A549 (cell line): Measurements from ENCODE around the gene TNFAIP3. TPM values are rescaled to one million over a fixed set of nuclear protein-coding genes. Genes with fewer than 3 reads are reported as not detected.

ENCODE experiments used
- ATAC-seq, 2 experiments: fragments of 200-7000 bp in 1 of 2; fragments of >200 bp in 1 of 2; cut with Nextera tagmentation in 1 of 2; cut with Tn5 transposase in 1 of 2; 3 replicates each; pipeline versions ENCODE4 v1.8.0 to v1.9.1; 2018 to 2020; ENCODE audit warnings: mild to moderate bottlenecking in 1 of 2, moderate library complexity in 1 of 2
- CTCF ChIA-PET: fragments of 300-600 bp; sonication (Branson Sonifier 250); formaldehyde crosslinking; extraction: SDS; loops from one replicate; lab custom pipeline; 2021; ENCODE audit warnings: antibody characterized with exemption, inconsistent platforms; lab: Yijun Ruan, JAX
- POLR2A ChIA-PET: fragments of 350-600 bp; formaldehyde crosslinking; extraction: SDS; loops from one replicate; lab custom pipeline; 2021; ENCODE audit warnings: antibody characterized with exemption, inconsistent platforms; lab: Yijun Ruan, JAX
- DNase-seq, 2 experiments: peaks; one replicate each; pipeline versions ENCODE4 v3.0.0 to v3.0.0-alpha.2; 2011 to 2016; ENCODE audit warnings: low read depth in 1 of 2, low spot score in 1 of 2
- FAIRE-seq: peaks from 2 replicates; lab custom pipeline; 2011; peaks lifted over from hg19 to GRCh38; lab: Jason Lieb, UNC
- H3K27ac ChIP-seq, 2 experiments: fragments of >200 bp; sonication (Bioruptor Twin); formaldehyde crosslinking; 3 replicates each; pipeline ENCODE4 v1.5.1; 2016 to 2017
- H3K4me1 ChIP-seq: fragments of >200 bp; sonication (Bioruptor Twin); formaldehyde crosslinking; 3 replicates; pipeline ENCODE4 v1.6.1; 2016
- H3K4me2 ChIP-seq: fragments of >200 bp; sonication (Bioruptor Twin); formaldehyde crosslinking; 3 replicates; pipeline ENCODE4 v1.6.1; 2016
- H3K4me3 ChIP-seq: fragments of >200 bp; sonication (Bioruptor Twin); formaldehyde crosslinking; 3 replicates; pipeline ENCODE4 v1.5.1; 2016
- H3K9me3 ChIP-seq: fragments of >200 bp; sonication (Bioruptor Twin); formaldehyde crosslinking; 3 replicates; pipeline ENCODE4 v1.6.1; 2016
- BHLHE40 ChIP-seq: IDR thresholded peaks from 2 replicates; pipeline ENCODE4 v1.6.1; 2012; ENCODE audit warnings: low read depth, low read length, inconsistent platforms
- CBX2 ChIP-seq: fragments of 200-600 bp; sonication (generic); IDR thresholded peaks from 2 replicates; pipeline ENCODE4 v1.6.1; 2016; ENCODE audit warnings: low read depth, mild to moderate bottlenecking, borderline replicate concordance
- CBX8 ChIP-seq: fragments of 200-600 bp; sonication (generic); IDR thresholded peaks from 2 replicates; pipeline ENCODE4 v1.6.1; 2016
- CEBPB ChIP-seq, 2 experiments: fragments of >200 bp in 1 of 2; sonication (Bioruptor Twin) in 1 of 2; formaldehyde crosslinking in 1 of 2; IDR thresholded peaks; 2 replicates each; pipeline ENCODE4 v1.6.1; 2012 to 2016
- EHF ChIP-seq: fragments of 250-450 bp; sonication (Bioruptor Pico); IDR thresholded peaks from 2 replicates; pipeline ENCODE4 v1.5.0; 2020; ENCODE audit warnings: mild to moderate bottlenecking
- EP300 ChIP-seq, 2 experiments: fragments of >200 bp; sonication (Bioruptor Twin); formaldehyde crosslinking; IDR thresholded peaks; 2 replicates in 1 of 2; 3 replicates in 1 of 2; pipeline ENCODE4 v1.6.1; 2016 to 2017
- HOXA7 ChIP-seq: fragments of 250-450 bp; sonication (Bioruptor Pico); IDR thresholded peaks from 2 replicates; pipeline ENCODE4 v1.5.0; 2020; ENCODE audit warnings: mild to moderate bottlenecking, moderate library complexity
- JUNB ChIP-seq: fragments of >200 bp; sonication (Bioruptor Twin); formaldehyde crosslinking; IDR thresholded peaks from 2 replicates; pipeline ENCODE4 v1.6.1; 2016
- MAFK ChIP-seq: fragments of 450-650 bp; IDR thresholded peaks from 2 replicates; pipeline ENCODE4 v1.6.1; 2014; ENCODE audit not compliant: partially characterized antibody
- NR3C1 ChIP-seq: fragments of >200 bp; sonication (Bioruptor Twin); formaldehyde crosslinking; IDR thresholded peaks from 3 replicates; pipeline ENCODE4 v1.6.1; 2017
- PHF8 ChIP-seq: fragments of 200-600 bp; sonication (generic); IDR thresholded peaks from 2 replicates; pipeline ENCODE4 v1.6.1; 2016; ENCODE audit warnings: low read depth, mild to moderate bottlenecking, antibody characterized with exemption, moderate library complexity, borderline replicate concordance
- RAD21 ChIP-seq, 2 experiments: fragments of >200 bp in 1 of 2; sonication (Bioruptor Twin) in 1 of 2; formaldehyde crosslinking in 1 of 2; IDR thresholded peaks in 1 of 2; conservative IDR thresholded peaks in 1 of 2; 2 replicates in 1 of 2; 3 replicates in 1 of 2; pipeline ENCODE4 v1.6.1; 2012 to 2018; ENCODE audit warnings: inconsistent platforms in 1 of 2
- SMC3 ChIP-seq: fragments of >200 bp; sonication (Bioruptor Twin); formaldehyde crosslinking; IDR thresholded peaks from 3 replicates; pipeline ENCODE4 v1.6.1; 2018; ENCODE audit warnings: inconsistent platforms
- ZFP36 ChIP-seq: fragments of 450-650 bp; IDR thresholded peaks from 2 replicates; pipeline ENCODE4 v1.6.1; 2014; ENCODE audit warnings: borderline replicate concordance; ENCODE audit not compliant: partially characterized antibody
- ZNF302 ChIP-seq: fragments of 250-450 bp; sonication (Bioruptor Pico); IDR thresholded peaks from 2 replicates; pipeline ENCODE4 v1.9.0; 2021; ENCODE audit warnings: inconsistent platforms, mild to moderate bottlenecking, moderate library complexity
- WGBS: methylation state at CpG from one replicate; pipeline ENCODE4 v1.1.6; 2017; ENCODE audit errors: missing lambda C conversion rate; 5-methylcytosine and 5-hydroxymethylcytosine counted together
- polyA plus RNA-seq, 4 experiments: library from polyadenylated mRNA; depleted of rRNA in 3 of 4; stranded (reverse); fragments of >200 nt; fragmentation: RNase III in 1 of 4; extraction: RNeasy Plus Mini Kit Qiagen cat#74134 plus additional on column Dnase treatment in 1 of 4; gene quantifications; 2 replicates in 3 of 4; 3 replicates in 1 of 4; pipeline ENCODE4 v1.2.3, GENCODE V29; 2011 to 2017
- TF ChIP-seq, protein P1 (sequence below): fragments of >200 bp; sonication (Bioruptor Twin); formaldehyde crosslinking; IDR thresholded peaks from 3 replicates; pipeline ENCODE4 v1.6.1; 2016
- TF ChIP-seq, protein P2 (sequence below): IDR thresholded peaks from 2 replicates; pipeline ENCODE4 v1.6.1; 2012
- TF ChIP-seq, protein P3 (sequence below): IDR thresholded peaks from 2 replicates; pipeline ENCODE4 v1.6.1; 2012
- TF ChIP-seq, protein P4 (sequence below): fragments of 250-450 bp; sonication (Bioruptor Pico); IDR thresholded peaks from 2 replicates; pipeline ENCODE4 v1.5.0; 2020; ENCODE audit warnings: low read depth, mild to moderate bottlenecking, moderate library complexity
- TF ChIP-seq, protein P5 (sequence below): fragments of 450-650 bp; IDR thresholded peaks from 2 replicates; pipeline ENCODE4 v1.6.1; 2014; ENCODE audit warnings: antibody characterized with exemption

Gene TNFAIP3
- polyA plus RNA-seq, 2 of the 4 experiments (the other 2 are of a cell fraction) = 2.7 to 8.5 TPM

DNA sequence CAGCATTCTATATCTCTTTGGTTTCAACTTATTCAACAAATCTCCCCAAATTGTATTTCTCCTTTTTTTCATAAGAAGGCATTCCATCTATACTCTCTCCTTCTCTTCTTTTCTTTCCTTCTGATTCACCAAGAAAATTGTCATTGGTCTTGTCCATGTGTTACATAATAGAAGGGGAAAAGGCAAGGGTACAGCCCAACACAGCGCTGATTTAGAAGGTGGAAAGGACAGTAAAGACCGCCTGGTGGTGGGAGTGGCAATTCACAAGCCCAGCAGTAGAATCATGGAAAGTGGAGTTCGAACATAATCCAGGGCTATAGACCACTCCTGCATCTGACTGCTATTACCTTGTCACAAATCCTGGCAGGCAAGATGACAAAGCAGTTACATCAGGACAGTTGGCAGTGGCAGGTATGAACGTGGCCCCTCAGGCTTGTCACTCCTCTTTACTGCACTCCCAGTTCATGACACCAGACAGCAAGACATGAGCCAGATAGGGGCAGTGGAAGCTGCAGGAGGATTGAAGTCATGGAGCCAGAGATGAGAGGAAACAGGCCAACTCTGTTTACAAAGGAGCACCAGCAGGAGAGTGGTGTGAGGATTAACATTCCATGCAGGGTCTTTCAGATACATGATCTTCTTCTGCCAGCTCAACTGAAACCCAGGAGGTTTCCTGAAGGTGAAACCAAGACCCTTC is 2.1 kb upstream of the TNFAIP3 start:
- TF ChIP-seq JUNB = no peak
- TF ChIP-seq, protein P1, sequence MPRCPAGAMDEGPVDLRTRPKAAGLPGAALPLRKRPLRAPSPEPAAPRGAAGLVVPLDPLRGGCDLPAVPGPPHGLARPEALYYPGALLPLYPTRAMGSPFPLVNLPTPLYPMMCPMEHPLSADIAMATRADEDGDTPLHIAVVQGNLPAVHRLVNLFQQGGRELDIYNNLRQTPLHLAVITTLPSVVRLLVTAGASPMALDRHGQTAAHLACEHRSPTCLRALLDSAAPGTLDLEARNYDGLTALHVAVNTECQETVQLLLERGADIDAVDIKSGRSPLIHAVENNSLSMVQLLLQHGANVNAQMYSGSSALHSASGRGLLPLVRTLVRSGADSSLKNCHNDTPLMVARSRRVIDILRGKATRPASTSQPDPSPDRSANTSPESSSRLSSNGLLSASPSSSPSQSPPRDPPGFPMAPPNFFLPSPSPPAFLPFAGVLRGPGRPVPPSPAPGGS = no peak
- TF ChIP-seq ZFP36 = no peak
- TF ChIP-seq RAD21 (conservative IDR thresholded peaks at IDR 0.05 in 1 of 2, IDR thresholded peaks at IDR 0.05 in 1 of 2) = no peak
- no peak for TF ChIP-seq EP300 (IDR thresholded peaks at IDR 0.05)
- TF ChIP-seq, protein P2, sequence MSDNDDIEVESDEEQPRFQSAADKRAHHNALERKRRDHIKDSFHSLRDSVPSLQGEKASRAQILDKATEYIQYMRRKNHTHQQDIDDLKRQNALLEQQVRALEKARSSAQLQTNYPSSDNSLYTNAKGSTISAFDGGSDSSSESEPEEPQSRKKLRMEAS = no peak
- TF ChIP-seq, protein P3, sequence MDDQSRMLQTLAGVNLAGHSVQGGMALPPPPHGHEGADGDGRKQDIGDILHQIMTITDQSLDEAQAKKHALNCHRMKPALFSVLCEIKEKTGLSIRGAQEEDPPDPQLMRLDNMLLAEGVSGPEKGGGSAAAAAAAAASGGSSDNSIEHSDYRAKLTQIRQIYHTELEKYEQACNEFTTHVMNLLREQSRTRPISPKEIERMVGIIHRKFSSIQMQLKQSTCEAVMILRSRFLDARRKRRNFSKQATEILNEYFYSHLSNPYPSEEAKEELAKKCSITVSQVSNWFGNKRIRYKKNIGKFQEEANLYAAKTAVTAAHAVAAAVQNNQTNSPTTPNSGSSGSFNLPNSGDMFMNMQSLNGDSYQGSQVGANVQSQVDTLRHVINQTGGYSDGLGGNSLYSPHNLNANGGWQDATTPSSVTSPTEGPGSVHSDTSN = no peak
- TF ChIP-seq MAFK = no peak
- Histone ChIP-seq H3K4me1 (peaks cover 5% of the 10 kb centered on the region), H3K9me3 (no peaks in the 10 kb centered on the region), H3K27ac (no peak overlapping the region), H3K4me3 (no peak overlapping the region), H3K4me2 (no peak overlapping the region)
- ChIA-PET CTCF (interaction anchor here (1.0 to 2.8 kb wide), 2 partner anchors 53 to 157 kb away, joined by 3 to 12 read pairs; no protein-coding TSS in a partner anchor), POLR2A (no interaction called here)
- DNase-seq (no peak), FAIRE-seq (no peak), ATAC-seq (no peak)
- WGBS = 68% methylated on average over 4 of the region's 4 CpGs

DNA sequence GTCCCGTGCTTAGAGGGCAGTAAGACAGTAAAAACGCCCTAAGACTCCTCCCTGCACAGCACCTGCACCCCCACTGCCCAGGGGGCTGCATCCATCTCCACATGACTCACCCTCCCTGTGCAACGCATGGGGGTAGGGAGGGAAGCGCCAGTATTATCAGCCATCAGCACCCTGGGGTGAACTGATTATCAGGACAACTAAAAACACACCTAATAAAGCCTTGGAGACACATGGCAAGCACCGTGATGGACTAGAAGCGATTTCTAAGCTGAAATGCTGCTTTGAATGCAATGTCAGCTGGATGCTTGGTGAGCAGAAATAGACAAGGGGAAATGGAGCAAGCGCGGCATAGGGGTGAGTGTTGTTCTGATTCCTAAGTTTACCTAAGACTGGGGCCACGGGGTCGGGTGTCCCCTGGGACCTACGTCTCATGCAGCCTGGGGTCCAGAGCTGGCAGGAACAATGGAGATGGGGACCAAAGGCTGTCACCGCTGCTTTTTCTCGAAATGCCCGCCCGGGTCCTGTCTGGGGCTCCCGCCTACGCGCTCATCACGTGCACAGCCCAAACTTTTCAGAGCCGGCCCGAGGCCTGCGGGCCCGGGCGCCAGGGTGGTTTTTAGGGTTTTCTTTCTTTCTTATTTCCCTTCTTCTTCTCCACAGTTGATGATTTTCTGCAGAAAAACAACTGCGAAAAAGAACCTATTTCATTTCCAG is 702 bp upstream of the TNFAIP3 start:
- no peak for FAIRE-seq
- H3K4me3 ChIP-seq = peak overlapping the region; percentile 62

DNA sequence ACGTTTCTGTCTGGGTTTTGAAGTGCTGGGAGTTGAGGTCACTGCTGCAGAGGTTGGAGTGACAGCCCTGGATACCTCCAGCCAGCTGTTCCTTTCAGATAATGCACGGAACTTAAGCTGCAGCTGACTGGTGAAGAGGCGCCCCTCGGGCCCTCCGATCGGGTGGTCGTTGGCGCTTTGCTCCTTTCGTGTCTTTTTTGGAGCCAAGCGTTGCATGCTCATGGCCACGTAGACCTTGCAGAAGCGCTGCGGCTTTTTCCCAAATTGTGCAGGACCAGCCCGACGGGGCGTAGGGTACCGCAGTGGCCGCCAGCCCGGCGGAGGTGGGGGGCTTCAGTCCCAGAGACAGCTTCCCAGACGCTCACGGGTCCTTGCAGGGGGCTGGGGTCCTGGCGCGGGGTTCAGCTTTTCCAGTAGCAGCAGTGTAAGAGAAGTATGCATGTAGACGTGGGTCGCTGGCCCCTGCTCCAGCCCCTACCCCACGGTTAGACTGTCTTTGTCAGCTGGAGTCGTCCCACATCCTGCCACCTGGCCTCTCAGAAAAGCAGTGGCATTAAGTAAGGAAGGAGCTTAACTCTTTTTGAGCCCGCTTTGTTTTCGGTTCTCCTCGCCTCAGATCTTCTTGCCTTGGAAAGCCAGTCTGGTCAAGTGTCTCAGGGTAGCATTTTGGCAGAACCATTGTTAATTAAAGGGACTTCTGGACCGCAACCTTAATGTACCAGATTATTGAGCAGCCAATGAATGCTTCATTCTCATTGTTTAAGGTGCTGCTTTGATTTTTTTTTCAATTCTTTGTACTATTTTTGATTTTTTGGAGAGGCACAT is 838 bp downstream of the TNFAIP3 start:
- peak overlapping the region; percentile 77 to 97 for H3K27ac ChIP-seq
- CTCF ChIA-PET = interaction anchor here (0.5 to 4.7 kb wide), 31 partner anchors 9 to 773 kb away, joined by 3 to 37 read pairs (median 4); no protein-coding TSS in a partner anchor
- no peak for TF ChIP-seq HOXA7 (CRISPR knock-in tag)
- no peak for TF ChIP-seq ZNF302
- TF ChIP-seq, protein P3 = no peak
- no peak for TF ChIP-seq CEBPB (IDR thresholded peaks at IDR 0.05)
- TF ChIP-seq CBX2 = no peak
- TF ChIP-seq NR3C1 = no peak
- TF ChIP-seq SMC3 = no peak
- TF ChIP-seq JUNB = no peak
- TF ChIP-seq CBX8 = no peak
- TF ChIP-seq PHF8 = no peak
- POLR2A ChIA-PET = interaction anchor here (1.3 kb wide), 1 partner anchor 160 kb away, joined by 6 read pairs; no protein-coding TSS in a partner anchor
- 13% methylated on average over 15 of the region's 32 CpGs for WGBS
- FAIRE-seq = no peak
- DNase-seq = no peak
- H3K4me3 ChIP-seq = peak overlapping the region; percentile 62
- peak; percentile 44 to 61 for ATAC-seq
- H3K9me3 ChIP-seq = no peaks in the 10 kb centered on the region
- H3K4me1 ChIP-seq = peaks cover 18% of the 10 kb centered on the region
- H3K4me2 ChIP-seq = peak overlapping the region; percentile 94

More for the DNA sequence above, 702 bp upstream of the TNFAIP3 start:
- TF ChIP-seq EHF (CRISPR knock-in tag) = no peak
- no peak for TF ChIP-seq RAD21 (conservative IDR thresholded peaks at IDR 0.05 in 1 of 2, IDR thresholded peaks at IDR 0.05 in 1 of 2)
- peak; percentile 42; the same call in 1 of the 2 replicates for TF ChIP-seq BHLHE40
- TF ChIP-seq, protein P4, sequence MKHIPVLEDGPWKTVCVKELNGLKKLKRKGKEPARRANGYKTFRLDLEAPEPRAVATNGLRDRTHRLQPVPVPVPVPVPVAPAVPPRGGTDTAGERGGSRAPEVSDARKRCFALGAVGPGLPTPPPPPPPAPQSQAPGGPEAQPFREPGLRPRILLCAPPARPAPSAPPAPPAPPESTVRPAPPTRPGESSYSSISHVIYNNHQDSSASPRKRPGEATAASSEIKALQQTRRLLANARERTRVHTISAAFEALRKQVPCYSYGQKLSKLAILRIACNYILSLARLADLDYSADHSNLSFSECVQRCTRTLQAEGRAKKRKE (CRISPR knock-in tag) = peak; percentile 26; the same call in 1 of the 2 replicates
- TF ChIP-seq, protein P5, sequence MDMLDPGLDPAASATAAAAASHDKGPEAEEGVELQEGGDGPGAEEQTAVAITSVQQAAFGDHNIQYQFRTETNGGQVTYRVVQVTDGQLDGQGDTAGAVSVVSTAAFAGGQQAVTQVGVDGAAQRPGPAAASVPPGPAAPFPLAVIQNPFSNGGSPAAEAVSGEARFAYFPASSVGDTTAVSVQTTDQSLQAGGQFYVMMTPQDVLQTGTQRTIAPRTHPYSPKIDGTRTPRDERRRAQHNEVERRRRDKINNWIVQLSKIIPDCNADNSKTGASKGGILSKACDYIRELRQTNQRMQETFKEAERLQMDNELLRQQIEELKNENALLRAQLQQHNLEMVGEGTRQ = peak; percentile 59
- POLR2A ChIA-PET = interaction anchor here (0.6 to 1.3 kb wide), 3 partner anchors 138 to 158 kb away, joined by 3 to 6 read pairs (median 5); no protein-coding TSS in a partner anchor
- Histone ChIP-seq H3K4me2 (peak overlapping the region; percentile 73), H3K27ac (peak overlapping the region; percentile 79 to 85), H3K9me3 (no peaks in the 10 kb centered on the region), H3K4me1 (peaks cover 9% of the 10 kb centered on the region)
- CTCF ChIA-PET = interaction anchor here (0.6 to 4.7 kb wide), 19 partner anchors 10 to 169 kb away, joined by 3 to 37 read pairs (median 6); no protein-coding TSS in a partner anchor
- WGBS = 23% methylated on average over 24 of the region's 25 CpGs
- ATAC-seq (peak; percentile 9 to 37; a peak in 3 of 6 replicates), DNase-seq (no peak)
